HG03575 (cell line): ENCODE results near the gene TMEM95.

ENCODE experiments used
- ATAC-seq: cut with Tn5 transposase; IDR thresholded peaks from one replicate; pipeline ENCODE4 v1.9.1; 2021; ENCODE audit not compliant: unreplicated experiment, insufficient number of reproducible peaks, low FRiP score; ENCODE audit errors: extremely low read depth

The TMEM95 gene, protein sequence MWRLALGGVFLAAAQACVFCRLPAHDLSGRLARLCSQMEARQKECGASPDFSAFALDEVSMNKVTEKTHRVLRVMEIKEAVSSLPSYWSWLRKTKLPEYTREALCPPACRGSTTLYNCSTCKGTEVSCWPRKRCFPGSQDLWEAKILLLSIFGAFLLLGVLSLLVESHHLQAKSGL

GRCh38 chr17:7355053-7355452, at the start of gene TMEM95:
Gene TMEM95 (plus strand): TSS chr17:7355156. CDS start chr17:7355205, 49 bp downstream.
- no peak for ATAC-seq

DNA sequence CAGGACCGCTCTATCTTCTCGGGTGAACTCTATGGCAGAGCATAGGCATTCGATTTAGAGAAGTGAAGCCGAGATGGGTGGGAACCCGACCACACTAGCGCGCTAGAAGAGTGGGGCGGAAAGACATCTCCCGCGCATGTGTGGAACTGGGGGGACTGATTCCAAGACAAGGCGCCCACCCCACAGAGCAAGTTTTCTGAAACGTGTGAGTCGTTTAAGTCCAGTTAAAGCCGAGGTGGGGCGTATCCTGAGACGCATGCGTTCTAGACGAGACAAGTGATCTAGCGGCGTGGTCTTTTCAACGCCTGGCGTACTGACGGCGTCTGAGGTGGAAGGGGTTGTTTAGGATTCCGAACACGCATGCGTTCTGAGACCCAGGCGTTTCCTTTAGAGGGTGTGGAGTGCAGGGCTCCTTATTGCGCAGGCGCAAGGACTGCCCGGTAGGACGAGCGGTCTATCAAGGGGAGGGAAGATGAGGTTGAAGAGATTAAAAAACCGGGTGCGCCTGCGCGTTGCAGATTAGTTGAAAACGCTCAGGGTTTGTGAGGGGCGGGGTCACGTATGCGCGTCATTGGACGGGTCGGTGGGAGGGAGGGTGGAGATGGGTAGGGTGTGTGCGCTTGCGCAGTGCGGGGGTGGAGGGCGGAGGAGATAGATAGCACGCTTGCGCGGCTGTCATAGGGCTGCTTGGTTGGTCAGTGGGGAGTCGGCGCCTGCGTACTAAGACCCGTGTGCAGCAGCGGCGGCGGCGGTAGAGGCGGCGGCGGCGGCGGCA, 47.9 kb upstream of the TMEM95 start, which contains the start of gene EIF5A:
Gene EIF5A (plus strand): TSS at position 718 of the 775 bp plus-strand sequence. CDS start 2,008 bp downstream, outside the sequence.
- ATAC-seq: no peak

DNA sequence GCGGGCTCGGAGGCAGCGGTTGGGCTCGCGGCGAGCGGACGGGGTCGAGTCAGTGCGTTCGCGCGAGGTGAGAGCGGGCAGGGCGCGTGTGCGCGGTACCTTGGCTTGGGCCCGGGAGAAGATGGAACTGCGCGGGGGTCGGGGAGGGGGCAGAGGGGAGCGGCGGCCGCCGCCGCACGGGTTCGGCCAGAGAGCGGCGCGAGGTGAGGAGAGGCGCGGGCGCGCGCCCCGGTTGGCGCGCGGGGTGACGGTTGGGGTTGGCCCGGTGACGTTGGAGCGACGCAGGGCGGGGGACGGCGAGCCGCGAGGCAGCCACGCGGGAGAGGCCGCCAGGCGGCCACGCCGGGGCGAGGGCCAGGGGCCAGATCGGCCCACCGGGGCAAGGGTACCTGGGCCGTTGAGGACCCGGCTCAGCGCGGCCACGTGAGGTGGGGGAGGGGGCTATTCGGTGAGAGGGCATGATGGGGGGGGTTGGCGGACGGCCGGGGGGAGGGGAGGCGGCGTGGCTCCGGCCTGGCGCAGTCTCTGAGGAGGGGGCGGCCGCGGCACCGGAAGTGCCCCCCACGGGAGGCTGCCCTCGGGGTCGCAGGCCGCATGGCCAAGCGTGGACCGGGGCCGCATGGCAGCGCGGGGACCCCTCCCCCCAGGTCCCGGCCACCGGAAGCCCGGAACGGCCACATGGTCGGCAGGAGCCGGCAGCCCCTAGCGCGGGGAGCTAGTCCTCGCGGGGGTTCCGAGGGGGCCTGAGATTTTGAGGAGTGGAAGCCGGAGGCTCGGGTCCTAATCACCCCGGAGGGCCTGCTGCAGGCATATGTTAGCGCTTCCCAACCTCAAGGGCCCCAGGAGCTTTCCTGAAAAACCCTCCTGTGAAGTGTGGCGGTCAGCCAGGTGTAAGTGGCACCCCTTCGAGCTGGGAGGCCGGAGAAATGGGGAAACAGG, 47.0 kb upstream of the TMEM95 start:
- no peak for ATAC-seq

DNA sequence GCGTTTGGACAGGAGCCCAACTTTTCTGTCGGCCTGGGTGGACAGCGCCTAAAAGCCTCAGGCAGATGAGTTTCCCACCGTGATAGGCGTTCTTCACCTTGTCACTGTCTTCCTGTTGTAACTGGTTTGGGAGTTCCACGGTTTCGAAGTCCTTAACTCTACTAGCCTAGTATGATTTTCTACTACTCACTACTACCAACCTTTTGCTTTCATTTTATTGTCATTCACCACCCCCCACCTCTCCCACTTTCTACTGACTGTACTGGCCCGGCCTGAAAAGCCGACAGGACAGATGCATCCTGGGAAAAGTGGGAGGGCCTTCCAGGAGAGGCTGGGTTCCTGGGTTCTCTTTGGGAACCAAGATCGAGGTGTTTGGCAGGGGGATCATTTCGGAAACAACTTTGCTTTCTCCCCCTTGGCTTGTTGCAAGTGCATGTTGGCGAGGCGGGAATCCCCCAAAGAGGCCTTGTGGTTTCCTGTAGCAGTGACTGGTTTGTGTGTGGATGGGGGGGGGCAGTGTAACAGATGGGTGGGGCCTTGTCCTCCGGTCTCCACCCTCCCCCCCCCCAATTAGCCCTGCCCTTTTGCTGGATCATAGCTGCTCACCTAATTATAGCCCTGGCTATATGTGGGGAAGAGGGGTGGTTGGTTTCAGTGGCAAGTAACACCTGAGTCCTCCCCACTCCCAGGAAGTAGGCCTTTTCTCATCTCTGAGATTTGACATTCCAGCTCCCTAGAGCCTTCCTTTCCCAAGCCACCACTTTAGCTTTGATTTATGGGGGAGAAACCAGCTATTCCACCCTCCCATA, 46.1 kb upstream of the TMEM95 start:
- no peak for ATAC-seq

GRCh38 chr17:7309628-7310027, 45.3 kb upstream of the TMEM95 start:
- ATAC-seq: no peak

DNA sequence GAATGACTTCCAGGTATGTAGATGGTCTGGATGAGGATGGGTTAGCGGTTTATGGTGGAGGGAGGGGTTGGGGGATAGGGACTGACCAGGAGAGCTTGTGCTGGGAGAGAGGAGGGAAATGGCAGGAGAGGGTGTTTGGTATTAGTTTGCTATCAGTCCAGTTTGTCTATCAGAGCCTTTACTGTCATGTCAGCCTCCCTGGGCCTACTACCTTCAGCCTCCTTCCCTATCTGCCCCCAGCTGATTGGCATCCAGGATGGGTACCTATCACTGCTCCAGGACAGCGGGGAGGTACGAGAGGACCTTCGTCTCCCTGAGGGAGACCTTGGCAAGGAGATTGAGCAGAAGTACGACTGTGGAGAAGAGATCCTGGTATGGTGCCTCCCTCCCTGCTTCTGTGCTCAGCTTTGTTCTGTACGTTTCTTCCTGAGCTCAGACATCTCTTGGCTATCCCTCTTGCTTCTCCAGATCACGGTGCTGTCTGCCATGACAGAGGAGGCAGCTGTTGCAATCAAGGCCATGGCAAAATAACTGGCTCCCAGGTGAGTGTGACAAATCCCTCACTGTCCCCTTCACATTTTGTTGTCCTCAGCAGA, 43.7 kb upstream of the TMEM95 start:
- no peak for ATAC-seq

DNA sequence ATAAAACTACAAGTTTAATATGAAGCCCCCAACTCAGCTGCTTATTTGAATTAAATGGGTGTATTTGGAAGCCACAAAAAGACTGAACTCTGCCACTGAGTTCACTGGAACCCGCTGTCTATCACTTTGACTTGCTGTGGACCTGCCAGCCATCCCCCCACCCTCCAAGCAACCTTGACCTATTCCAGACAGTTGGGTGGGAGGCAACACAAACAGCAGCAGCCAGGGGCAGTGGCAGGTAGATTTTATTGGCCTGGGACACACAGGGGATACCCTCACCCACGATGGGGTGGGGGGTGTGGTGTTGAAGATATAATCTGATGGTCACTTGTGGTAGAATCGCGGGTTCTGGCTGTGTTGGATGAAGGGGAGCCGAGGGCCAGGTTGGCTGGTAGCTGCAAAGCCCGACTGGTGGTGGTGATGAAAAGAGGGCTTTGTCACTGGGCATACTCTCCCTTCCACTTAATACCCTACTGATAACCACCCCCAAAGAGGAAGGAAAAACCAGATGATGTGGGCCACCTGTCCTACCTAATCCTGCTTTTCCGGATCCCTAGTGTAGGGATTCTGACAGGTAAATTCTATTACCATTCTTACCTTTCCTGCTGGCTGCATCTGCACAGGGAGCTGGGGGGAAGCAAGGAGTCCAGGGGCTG, 42.4 kb upstream of the TMEM95 start:
- ATAC-seq: no peak

GRCh38 chr17:7313088-7313889, 41.7 kb upstream of the TMEM95 start:
- ATAC-seq: no peak

GRCh38 chr17:7313890-7314718, 40.9 kb upstream of the TMEM95 start:
- no peak for ATAC-seq

DNA sequence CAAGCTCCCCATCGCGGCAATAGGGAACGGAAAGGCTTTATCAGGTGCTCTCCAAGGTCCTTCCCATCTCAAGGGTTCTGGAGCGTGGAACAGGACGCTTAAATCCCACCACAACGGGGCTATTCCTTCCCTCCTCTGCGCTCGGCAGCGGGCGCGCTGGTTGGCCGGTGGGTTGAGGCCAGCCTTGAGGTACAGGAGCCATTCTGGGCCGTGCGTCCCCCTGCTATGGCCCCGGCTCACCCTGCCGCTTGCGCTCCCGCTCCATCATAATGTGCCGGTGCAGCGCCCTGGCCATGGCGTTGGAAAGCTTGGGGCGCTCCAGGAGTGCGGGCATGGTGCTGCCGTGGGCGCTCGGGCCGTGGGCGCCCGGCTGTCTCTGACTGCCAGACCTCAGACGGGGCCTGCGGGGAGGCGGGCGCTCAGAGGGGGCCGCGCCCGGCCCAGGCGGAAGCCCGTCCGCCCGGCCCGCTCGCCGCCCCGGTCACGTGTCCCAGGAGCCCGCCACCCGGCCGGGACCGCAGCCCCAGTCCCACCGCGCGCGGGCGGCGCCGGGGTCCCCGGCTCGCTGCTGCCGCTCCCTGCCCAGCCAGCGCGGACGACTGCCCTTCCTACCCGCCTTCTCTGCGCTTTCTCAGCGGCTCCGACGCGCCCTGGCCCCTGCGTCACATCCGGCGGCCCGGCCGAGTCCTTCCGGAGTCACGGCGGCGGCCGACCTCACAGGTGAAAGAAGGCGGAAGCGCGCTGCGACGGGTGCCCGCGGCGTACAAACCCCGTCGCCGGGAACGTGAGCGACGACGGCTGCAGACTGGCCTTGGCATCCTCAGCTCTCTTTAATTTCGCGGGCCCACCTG, 40.0 kb upstream of the TMEM95 start, which contains the start of gene GPS2:
Gene GPS2 (minus strand): TSS at position 642 of the 851 bp plus-strand sequence. CDS start 308 bp downstream, at position 334.
- no peak for ATAC-seq

DNA sequence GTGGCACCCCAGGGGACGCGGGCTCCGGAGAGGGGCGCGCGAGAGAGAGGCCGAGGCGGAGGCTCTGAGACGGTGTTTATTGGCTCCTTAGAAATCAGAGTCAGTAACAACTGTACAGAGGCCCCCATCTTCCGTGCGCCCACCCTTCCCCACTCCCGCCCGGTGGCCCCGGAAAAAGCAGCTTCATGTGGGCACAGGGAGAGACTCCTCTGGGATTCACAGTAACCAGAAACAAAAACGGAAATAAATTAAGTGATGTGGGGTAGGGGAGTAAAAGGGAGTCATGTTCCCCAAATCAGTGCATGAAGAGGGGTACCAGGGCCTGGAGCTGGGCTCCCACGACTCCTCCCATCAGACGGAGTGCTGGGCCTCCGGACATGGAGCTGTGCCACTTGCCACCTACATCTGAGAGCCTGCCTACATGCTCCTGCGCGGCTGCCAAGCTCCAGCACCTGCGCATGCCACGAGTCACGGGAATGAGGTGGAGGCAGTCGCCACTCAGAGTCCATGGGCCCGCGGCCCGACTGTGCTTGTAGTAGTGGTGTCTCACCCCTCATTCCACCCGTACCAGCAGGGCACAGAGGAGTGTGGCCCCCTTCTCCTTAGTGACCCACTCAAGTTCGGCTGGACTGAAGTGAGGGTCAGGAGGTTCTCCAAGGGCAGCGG, 39.3 kb upstream of the TMEM95 start:
- no peak for ATAC-seq

DNA sequence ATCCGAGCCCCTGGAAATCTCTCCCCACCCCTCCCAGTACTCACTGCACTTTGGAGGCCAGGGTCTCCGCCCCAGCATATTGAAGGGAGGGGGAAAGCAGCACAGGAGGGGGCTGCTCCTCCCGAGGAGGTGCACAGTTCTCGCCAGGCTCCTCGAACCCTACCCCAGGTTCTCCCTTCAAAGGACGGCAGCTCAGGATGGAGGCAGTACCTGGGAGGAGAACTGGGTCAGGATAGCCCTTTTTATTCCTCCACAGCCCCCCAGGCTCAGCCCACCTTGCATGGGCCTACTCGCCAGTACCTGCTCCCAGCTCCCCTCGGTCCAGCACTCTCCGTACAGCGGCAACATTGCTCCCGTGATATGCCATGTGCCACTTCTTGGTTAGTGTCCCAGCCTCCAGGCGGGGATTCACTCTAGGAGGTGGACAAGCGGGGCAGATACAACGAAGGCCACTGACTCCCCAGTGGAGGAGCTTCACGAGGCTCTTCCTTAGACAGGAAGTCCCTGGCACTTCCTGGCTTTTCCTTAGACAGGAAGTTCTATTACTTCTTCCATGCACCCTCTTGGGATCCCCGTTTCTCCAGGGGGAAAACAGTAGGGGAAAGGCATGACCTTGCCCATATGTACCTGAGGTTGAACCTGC, 37.7 kb upstream of the TMEM95 start:
- ATAC-seq: no peak

GRCh38 chr17:7318121-7318860, 36.7 kb upstream of the TMEM95 start:
- no peak for ATAC-seq

- ATAC-seq: no peak
Observed at GRCh38 chr17:7321466-7321865, 33.5 kb upstream of the TMEM95 start.
